CD14-positive monocyte (primary cell): ENCODE measurements around the gene RECK. TPM values are rescaled to one million over a fixed set of nuclear protein-coding genes. Genes with fewer than 3 reads are reported as not detected.
A peak's percentile ranks its signal among the peaks of the same experiment; 100 is the strongest.

Experiments used
- DNase-seq, 3 donors: peaks; one replicate each; pipeline ENCODE4 v3.0.0-alpha.2; 2011 to 2022
- H2AFZ ChIP-seq: 2 replicates; pipeline ENCODE4 v1.6.0; 2012; ENCODE audit warnings: mild to moderate bottlenecking, low read depth, low read length, inconsistent platforms; ENCODE audit not compliant: insufficient read depth, poor library complexity, severe bottlenecking
- H3K27ac ChIP-seq, 2 donors: 1 replicate in 1 of 2; 2 replicates in 1 of 2; pipeline ENCODE4 v1.5.1; 2012 to 2013; ENCODE audit warnings: low read length in 2 of 2, control low read depth in 1 of 2, inconsistent platforms in 1 of 2, low read depth in 1 of 2, mild to moderate bottlenecking in 1 of 2
- H3K27me3 ChIP-seq, 2 donors: one replicate each; pipeline versions ENCODE4 v1.6.0 to v1.6.1; 2011 to 2013; ENCODE audit warnings: low read length in 2 of 2; ENCODE audit not compliant: control insufficient read depth in 2 of 2, insufficient read depth in 2 of 2
- H3K36me3 ChIP-seq, 2 donors: replicated peaks in 1 of 2; 1 replicate in 1 of 2; 2 replicates in 1 of 2; pipeline versions ENCODE4 v1.5.1 to v1.6.1; 2012 to 2013; ENCODE audit warnings: low read length in 2 of 2, control low read depth in 1 of 2, inconsistent platforms in 1 of 2, mild to moderate bottlenecking in 1 of 2; ENCODE audit not compliant: insufficient read depth in 2 of 2, control insufficient read depth in 1 of 2
- H3K4me1 ChIP-seq, 2 donors: 1 replicate in 1 of 2; 2 replicates in 1 of 2; pipeline versions ENCODE4 v1.5.1 to v1.6.1; 2012 to 2013; ENCODE audit warnings: low read length in 2 of 2, control low read depth in 1 of 2, inconsistent platforms in 1 of 2, mild to moderate bottlenecking in 1 of 2, moderate library complexity in 1 of 2; ENCODE audit not compliant: insufficient read depth in 2 of 2, control insufficient read depth in 1 of 2
- H3K4me2 ChIP-seq: replicated peaks from 2 replicates; pipeline ENCODE3; 2012; ENCODE audit warnings: low read length, moderate library complexity, mild to moderate bottlenecking; ENCODE audit not compliant: poor library complexity, severe bottlenecking; ENCODE audit errors: extremely low read depth
- H3K4me3 ChIP-seq, 3 experiments: fragments of 200-600 bp in 1 of 3; sonication (generic) in 1 of 3; replicated peaks in 1 of 3; 1 replicate in 2 of 3; 2 replicates in 1 of 3; pipeline ENCODE4 v1.5.1; 2011 to 2013; ENCODE audit warnings: low read length in 3 of 3, mild to moderate bottlenecking in 3 of 3, control low read depth in 2 of 3, low read depth in 2 of 3, inconsistent platforms in 1 of 3, moderate library complexity in 1 of 3
- H3K79me2 ChIP-seq: 2 replicates; pipeline ENCODE4 v1.6.0; 2012; ENCODE audit warnings: mild to moderate bottlenecking, control low read depth, inconsistent platforms, low read length, moderate library complexity; ENCODE audit not compliant: insufficient read depth
- H3K9ac ChIP-seq: 2 replicates; pipeline ENCODE4 v1.6.0; 2017; ENCODE audit warnings: low read length, mild to moderate bottlenecking; ENCODE audit not compliant: insufficient read depth, poor library complexity, severe bottlenecking
- H3K9me3 ChIP-seq, 2 donors: replicated peaks in 1 of 2; 1 replicate in 1 of 2; 2 replicates in 1 of 2; pipeline versions ENCODE4 v1.5.1 to v1.6.1; 2012 to 2013; ENCODE audit warnings: low read length in 2 of 2, control low read depth in 1 of 2; ENCODE audit not compliant: control insufficient read depth in 1 of 2, insufficient read depth in 1 of 2
- H4K20me1 ChIP-seq: 2 replicates; pipeline ENCODE4 v1.6.0; 2012; ENCODE audit warnings: mild to moderate bottlenecking, low read length, control low read depth, moderate library complexity; ENCODE audit not compliant: insufficient read depth
- H3K27ac Mint-ChIP-seq, 7 donors: one replicate each; pipeline ENCODE4 v1.8.0; 2020; ENCODE audit warnings: mild to moderate bottlenecking in 7 of 7, mixed read lengths in 7 of 7, moderate library complexity in 6 of 7, inconsistent platforms in 2 of 7
- H3K27me3 Mint-ChIP-seq, 3 donors: one replicate each; pipeline ENCODE4 v1.8.0; 2021 to 2022; ENCODE audit warnings: low read depth in 3 of 3, mild to moderate bottlenecking in 3 of 3, mixed read lengths in 3 of 3, moderate library complexity in 3 of 3, inconsistent platforms in 1 of 3
- H3K36me3 Mint-ChIP-seq, 2 donors: one replicate each; pipeline ENCODE4 v1.8.0; 2020; ENCODE audit warnings: mixed read lengths in 2 of 2, inconsistent platforms in 1 of 2, mild to moderate bottlenecking in 1 of 2
- H3K4me1 Mint-ChIP-seq: one replicate; pipeline ENCODE4 v1.8.0; 2020; ENCODE audit warnings: mild to moderate bottlenecking, mixed read lengths
- H3K4me3 Mint-ChIP-seq, 2 donors: one replicate each; pipeline ENCODE4 v1.8.0; 2020; ENCODE audit warnings: mild to moderate bottlenecking in 2 of 2, mixed read lengths in 2 of 2, moderate library complexity in 1 of 2
- H3K9me3 Mint-ChIP-seq, 7 donors: one replicate each; pipeline ENCODE4 v1.8.0; 2020 to 2022; ENCODE audit warnings: mixed read lengths in 7 of 7, mild to moderate bottlenecking in 6 of 7, moderate library complexity in 6 of 7, inconsistent platforms in 2 of 7
- WGBS: methylation state at CpG from one replicate; pipeline ENCODE4 v1.1.5; 2013; ENCODE audit warnings: missing lambda C conversion rate; ENCODE audit not compliant: insufficient coverage; 5-methylcytosine and 5-hydroxymethylcytosine counted together
- intact Hi-C, 2 donors: fragments of 100-400 bp; cut with micrococcal nuclease; formaldehyde crosslinking; loops; one replicate each; pipeline versions ENCODE4 v1.15.0 to v1.15.1; 2023
- polyA plus RNA-seq, 3 donors: library from polyadenylated mRNA; depleted of rRNA in 1 of 3; unstranded in 2 of 3; stranded (reverse) in 1 of 3; fragments of 300-500 nt in 2 of 3; fragments of >200 nt in 1 of 3; fragmentation: Illumina TruSeq in 2 of 3; gene quantifications; 1 replicate in 2 of 3; 2 replicates in 1 of 3; pipeline ENCODE4 v1.2.3, GENCODE V29; 2012 to 2021
- TF ChIP-seq, protein P1 (sequence below): fragments of 200-600 bp; IDR thresholded peaks from one replicate; pipeline ENCODE4 v1.8.0; 2022; ENCODE audit warnings: antibody characterized with exemption, mild to moderate bottlenecking

Gene RECK
- polyA plus RNA-seq, 3 donors, result 5.0 to 5.2 (median 5.1) TPM

DNA sequence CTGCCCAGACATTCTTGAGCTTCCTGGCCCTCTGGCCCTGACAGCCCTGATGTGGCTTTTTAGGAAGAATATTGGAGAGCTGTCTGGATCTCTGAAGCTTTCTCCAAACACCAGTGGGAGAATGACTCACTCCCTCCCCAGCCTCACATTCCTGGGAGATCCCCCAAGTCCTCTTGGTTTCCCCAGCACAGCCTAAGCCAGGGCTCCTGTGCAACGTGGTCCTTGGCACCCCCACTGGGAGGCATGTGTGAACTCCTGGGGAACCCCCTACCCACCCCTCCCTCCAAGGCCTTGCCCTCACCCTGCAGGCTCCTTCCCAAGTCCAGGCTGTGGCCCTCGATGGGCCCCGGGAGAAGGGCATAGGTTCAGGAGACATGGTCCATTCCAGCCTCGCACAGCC, 112.5 kb downstream of the RECK start:
- H3K27ac ChIP-seq, result peak overlapping the region; percentile 97 to 99
- Mint-ChIP-seq H3K36me3 (peaks cover 68 to 89% of the 10 kb centered on the region in 2 donors), H3K27ac (peak overlapping the region; percentile 89 to 100 (median 100)), H3K9me3 (peaks cover 0 to 3% (median 1%) of the 10 kb centered on the region in 7 donors), H3K4me3 (no peak overlapping the region), H3K4me1 (peaks cover 92% of the 10 kb centered on the region), H3K27me3 (peaks cover 0 to 3% (median 2%) of the 10 kb centered on the region in 3 donors)
- peaks cover 45% of the 10 kb centered on the region for H4K20me1 ChIP-seq
- TF ChIP-seq, protein P1, sequence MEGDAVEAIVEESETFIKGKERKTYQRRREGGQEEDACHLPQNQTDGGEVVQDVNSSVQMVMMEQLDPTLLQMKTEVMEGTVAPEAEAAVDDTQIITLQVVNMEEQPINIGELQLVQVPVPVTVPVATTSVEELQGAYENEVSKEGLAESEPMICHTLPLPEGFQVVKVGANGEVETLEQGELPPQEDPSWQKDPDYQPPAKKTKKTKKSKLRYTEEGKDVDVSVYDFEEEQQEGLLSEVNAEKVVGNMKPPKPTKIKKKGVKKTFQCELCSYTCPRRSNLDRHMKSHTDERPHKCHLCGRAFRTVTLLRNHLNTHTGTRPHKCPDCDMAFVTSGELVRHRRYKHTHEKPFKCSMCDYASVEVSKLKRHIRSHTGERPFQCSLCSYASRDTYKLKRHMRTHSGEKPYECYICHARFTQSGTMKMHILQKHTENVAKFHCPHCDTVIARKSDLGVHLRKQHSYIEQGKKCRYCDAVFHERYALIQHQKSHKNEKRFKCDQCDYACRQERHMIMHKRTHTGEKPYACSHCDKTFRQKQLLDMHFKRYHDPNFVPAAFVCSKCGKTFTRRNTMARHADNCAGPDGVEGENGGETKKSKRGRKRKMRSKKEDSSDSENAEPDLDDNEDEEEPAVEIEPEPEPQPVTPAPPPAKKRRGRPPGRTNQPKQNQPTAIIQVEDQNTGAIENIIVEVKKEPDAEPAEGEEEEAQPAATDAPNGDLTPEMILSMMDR, result no peak
- 80% methylated on average over 1 of the region's 4 CpGs for whole genome bisulfite sequencing
- peaks cover 64% of the 10 kb centered on the region for H3K79me2 ChIP-seq
- peak in 1 of 3 donors; percentile 77 for DNase-seq
- peaks cover 100% of the 10 kb centered on the region in 2 donors for H3K4me1 ChIP-seq
- peaks cover 0 to 3% of the 10 kb centered on the region in 2 donors for H3K9me3 ChIP-seq
- H3K4me2 ChIP-seq, result peak overlapping the region; percentile 47
- no peaks in the 10 kb centered on the region for H3K27me3 ChIP-seq
- intact Hi-C loops, result no loop called here
- peaks cover 29 to 55% of the 10 kb centered on the region in 2 donors for H3K36me3 ChIP-seq
- no peak overlapping the region for H3K9ac ChIP-seq
- H2AFZ ChIP-seq, result no peak overlapping the region
- H3K4me3 ChIP-seq, result peak overlapping the region in 1 of 3 experiments; percentile 39

DNA sequence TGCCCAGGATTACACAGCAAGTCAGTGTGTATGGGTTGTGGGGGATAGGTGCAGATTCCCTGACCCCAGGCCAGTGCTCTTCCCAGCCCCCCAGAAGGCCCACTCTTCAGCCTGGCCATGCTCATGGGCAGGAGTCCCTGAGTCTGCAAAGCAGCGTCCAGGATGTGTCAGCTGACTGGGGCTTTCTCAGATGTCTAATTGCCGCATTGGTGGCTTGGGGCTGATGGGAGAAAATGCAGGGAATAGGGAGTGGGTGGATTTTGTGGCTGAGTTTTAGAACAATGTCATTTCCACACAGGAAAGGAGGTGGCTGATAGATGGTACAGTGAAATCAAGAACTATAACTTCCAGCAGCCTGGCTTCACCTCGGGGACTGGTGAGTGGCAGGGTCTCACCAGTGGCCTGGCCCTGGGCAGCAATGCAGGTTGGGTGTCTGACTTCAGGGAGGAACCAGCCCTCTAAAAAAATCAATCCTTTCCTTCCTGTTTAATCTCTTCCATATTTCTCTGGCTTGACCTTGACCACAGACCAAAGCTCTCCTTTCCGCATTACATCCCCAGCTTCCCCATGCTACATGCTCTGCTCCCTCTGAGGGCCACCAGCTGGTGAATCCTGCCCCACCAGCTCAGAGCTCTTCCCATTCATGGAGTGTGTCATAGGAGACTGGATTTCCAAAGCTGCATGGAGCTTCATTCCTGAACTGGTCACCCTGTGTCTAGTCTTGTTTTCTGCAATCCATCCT, 114.0 kb downstream of the RECK start:
- peaks cover 90% of the 10 kb centered on the region for H3K4me1 Mint-ChIP-seq
- Histone ChIP-seq H3K36me3 (peaks cover 32 to 55% of the 10 kb centered on the region in 2 donors), H3K9me3 (peaks cover 0 to 2% of the 10 kb centered on the region in 2 donors), H3K4me3 (peak overlapping the region in 1 of 3 experiments; percentile 52), H3K79me2 (peaks cover 58% of the 10 kb centered on the region), H2AFZ (no peak overlapping the region), H3K9ac (peak overlapping the region; percentile 89), H3K4me2 (peak overlapping the region; percentile 67), H4K20me1 (peaks cover 30% of the 10 kb centered on the region), H3K27me3 (no peaks in the 10 kb centered on the region), H3K27ac (peak overlapping the region; percentile 97 to 99), H3K4me1 (peaks cover 99 to 100% of the 10 kb centered on the region in 2 donors)
- H3K27me3 Mint-ChIP-seq, result peaks cover 0 to 2% (median 0%) of the 10 kb centered on the region in 3 donors
- DNase-seq, result peak; percentile 49 to 76 (median 71)
- H3K9me3 Mint-ChIP-seq, result peaks cover 0 to 2% (median 0%) of the 10 kb centered on the region in 7 donors
- peaks cover 61 to 85% of the 10 kb centered on the region in 2 donors for H3K36me3 Mint-ChIP-seq
- 0% methylated on average over 2 of the region's 4 CpGs for whole genome bisulfite sequencing
- intact Hi-C loops, result loop anchor here in 1 of 2 donors (2.0 to 5.0 kb wide), 2 partner anchors 14 to 48 kb away; partner anchors contain the start of gene GLIPR2
- H3K27ac Mint-ChIP-seq, result peak overlapping the region; percentile 98 to 100 (median 100)
- TF ChIP-seq, protein P1, result no peak
- peak overlapping the region; percentile 62 to 87 for H3K4me3 Mint-ChIP-seq
